OCI-LY3 (cell line): ENCODE measurements around the gene PCDHGB4.

Experiments used
- CTCF ChIP-seq: fragments of 200-600, 300-600 bp; sonication (generic); IDR thresholded peaks from 2 replicates; pipeline ENCODE4 v1.5.1; 2014; ENCODE audit warnings: antibody characterized with exemption, low read length, low read depth
- EZH2phosphoT487 ChIP-seq: fragments of 200-600 bp; shearing (Covaris generic); IDR thresholded peaks from 2 replicates; pipeline ENCODE4 v1.6.1; 2018; ENCODE audit warnings: antibody characterized with exemption, mixed run types, low read depth

- TF ChIP-seq CTCF, result peak; percentile 65
- TF ChIP-seq EZH2phosphoT487, result no peak
These were observed 33.5 kb downstream of the PCDHGB4 start, which contains the start of gene PCDHGA11 for GRCh38 chr5:141420855-141421488.
